Chondrocyte (in vitro differentiated cells): ENCODE data around the gene PDZD8. TPM values are rescaled to one million over a fixed set of nuclear protein-coding genes. Genes with fewer than 3 reads are reported as not detected.
"Not testable (repeated sequence)": the region's sequence is repeated elsewhere in the genome, so short reads cannot be mapped to it uniquely, and the experiment has no call there.

Source experiments
- DNase-seq: peaks from one replicate; pipeline ENCODE4 v3.0.0; 2021; ENCODE audit warnings: mixed read lengths, low spot score
- H3K27ac Mint-ChIP-seq: one replicate; pipeline ENCODE4 v1.8.0; 2021; ENCODE audit warnings: mild to moderate bottlenecking, moderate library complexity, mixed read lengths; ENCODE audit not compliant: unreplicated experiment
- H3K27me3 Mint-ChIP-seq: 2 replicates; pipeline ENCODE4 v1.8.0; 2021; ENCODE audit warnings: low read depth, mixed read lengths
- H3K36me3 Mint-ChIP-seq: 2 replicates; pipeline ENCODE4 v1.8.0; 2021; ENCODE audit warnings: low read depth, mixed read lengths
- H3K4me1 Mint-ChIP-seq: 2 replicates; pipeline ENCODE4 v1.8.0; 2021; ENCODE audit warnings: low read depth, mild to moderate bottlenecking, mixed read lengths
- H3K4me3 Mint-ChIP-seq: one replicate; pipeline ENCODE4 v1.8.0; 2021; ENCODE audit warnings: mild to moderate bottlenecking, moderate library complexity, mixed read lengths; ENCODE audit not compliant: unreplicated experiment
- H3K9me3 Mint-ChIP-seq: 2 replicates; pipeline ENCODE4 v1.8.0; 2021; ENCODE audit warnings: low read depth, mixed read lengths
- CTCF ChIP-seq: fragments of 200-600 bp; sonication (generic); IDR thresholded peaks from 2 replicates; pipeline ENCODE4 v1.5.0; 2021; ENCODE audit warnings: antibody characterized with exemption, mild to moderate bottlenecking, moderate library complexity
- total RNA-seq: library from RNA; stranded (reverse); gene quantifications from 3 replicates; pipeline ENCODE4 v1.2.1, GENCODE V29; 2021

Gene PDZD8
- total RNA-seq, 1 donor from 2014 or later: 36.3 TPM

DNA sequence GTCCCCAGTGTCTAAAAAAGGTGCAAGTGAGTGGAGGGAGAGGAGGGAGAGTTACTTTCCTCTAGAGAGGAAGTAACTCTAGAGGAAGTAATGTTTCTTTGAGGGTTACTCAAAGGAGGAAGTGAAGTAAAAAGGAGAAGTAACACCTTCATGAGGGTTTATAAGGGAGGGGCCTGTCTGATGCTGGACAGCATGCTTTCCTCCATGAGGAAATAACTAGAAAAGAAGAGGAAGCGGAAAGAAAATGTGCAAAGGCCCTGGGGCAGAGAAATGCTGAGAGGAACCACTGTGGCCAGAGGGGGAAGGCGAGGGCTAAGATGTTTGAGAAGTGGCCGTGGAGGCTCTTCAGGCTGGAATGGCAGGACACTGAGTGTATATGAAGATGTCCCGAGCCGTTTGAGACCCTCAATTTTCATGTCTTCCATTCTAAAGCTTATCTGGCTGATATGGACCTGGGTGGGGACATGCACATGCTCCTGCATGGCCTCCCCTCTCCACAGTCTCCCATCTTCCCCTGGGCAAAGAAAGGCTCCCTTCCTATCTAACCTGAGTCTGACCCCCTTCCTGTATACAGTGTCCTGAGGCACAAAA lies 137.7 kb downstream of the PDZD8 start:
- no peak for DNase-seq
- Mint-ChIP-seq H3K9me3 (no peaks in the 10 kb centered on the region), H3K27ac (no peak overlapping the region), H3K36me3 (peaks cover 2% of the 10 kb centered on the region), H3K4me1 (peaks cover 4% of the 10 kb centered on the region), H3K27me3 (peaks cover 71% of the 10 kb centered on the region), H3K4me3 (no peak overlapping the region)
- no peak for TF ChIP-seq CTCF

GRCh38 chr10:117230107-117230506 lies 145.1 kb downstream of the PDZD8 start:
- not testable (repeated sequence) for DNase-seq, H3K4me3 Mint-ChIP-seq

GRCh38 chr10:117228210-117228609 lies 147.0 kb downstream of the PDZD8 start:
- Mint-ChIP-seq H3K4me3 (no peak overlapping the region), H3K9me3 (peaks cover 2% of the 10 kb centered on the region), H3K27ac (no peak overlapping the region), H3K27me3 (peaks cover 61% of the 10 kb centered on the region), H3K36me3 (no peaks in the 10 kb centered on the region), H3K4me1 (no peaks in the 10 kb centered on the region)
- no peak for DNase-seq
- TF ChIP-seq CTCF: no peak

More at GRCh38 chr10:117230107-117230506, 145.1 kb downstream of the PDZD8 start:
- not testable (repeated sequence) for H3K36me3 Mint-ChIP-seq, H3K27ac Mint-ChIP-seq, H3K4me1 Mint-ChIP-seq, H3K9me3 Mint-ChIP-seq
- peaks cover 78% of the 10 kb centered on the region for H3K27me3 Mint-ChIP-seq

Other genes with a start within 250 kb of the PDZD8 start
- 5.2 TPM in 1 of 3 replicates, not detected in the others for gene VAX1, start 237.2 kb downstream of the PDZD8 start, total RNA-seq
- gene KCNK18, start 178.0 kb downstream of the PDZD8 start, total RNA-seq: not detected in 3 replicates
- gene SLC18A2, start 134.3 kb downstream of the PDZD8 start, total RNA-seq: not detected in 3 replicates
- gene EMX2, start 167.3 kb upstream of the PDZD8 start, total RNA-seq: 4.7 TPM in 1 of 3 replicates, not detected in the others